Measurements from ENCODE around the gene SIT1. TPM values are rescaled to one million over a fixed set of nuclear protein-coding genes. Genes with fewer than 3 reads are reported as not detected.
A peak's percentile ranks its signal among the peaks of the same experiment; 100 is the strongest.

Gene SIT1
- polyA plus RNA-seq, 1 donor: 0.78 TPM

- no peaks in the 10 kb centered on the region for H3K4me1 ChIP-seq (ENCODE audit: control insufficient read depth, insufficient read depth, low read length)
- no peaks in the 10 kb centered on the region for H3K27me3 ChIP-seq (ENCODE audit: control insufficient read depth, insufficient read depth, low read length)
- no peak overlapping the region for H3K27ac ChIP-seq (ENCODE audit: low read length)
- WGBS (ENCODE audit: insufficient coverage, low lambda C conversion rate): no CpG with 5 or more reads among the region's 10 CpGs
- H3K9me3 ChIP-seq (ENCODE audit: control insufficient read depth, low read depth, low read length): peaks cover 6% of the 10 kb centered on the region
- peaks cover 38% of the 10 kb centered on the region for H3K36me3 ChIP-seq (ENCODE audit: control insufficient read depth, insufficient read depth, low read length)
- no peak for DNase-seq
- H3K4me3 ChIP-seq (ENCODE audit: low read length): no peak overlapping the region
Observed at GRCh38 chr9:35682520-35683315, 32.0 kb upstream of the SIT1 start.

- peaks cover 38% of the 10 kb centered on the region for H3K36me3 ChIP-seq (ENCODE audit: control insufficient read depth, insufficient read depth, low read length)
- no peak for DNase-seq
- H3K9me3 ChIP-seq (ENCODE audit: control insufficient read depth, low read depth, low read length): peaks cover 6% of the 10 kb centered on the region
- no peaks in the 10 kb centered on the region for H3K27me3 ChIP-seq (ENCODE audit: control insufficient read depth, insufficient read depth, low read length)
- H3K4me1 ChIP-seq (ENCODE audit: control insufficient read depth, insufficient read depth, low read length): no peaks in the 10 kb centered on the region
- no peak overlapping the region for H3K27ac ChIP-seq (ENCODE audit: low read length)
- no CpG with 5 or more reads among the region's 6 CpGs for WGBS (ENCODE audit: insufficient coverage, low lambda C conversion rate)
- no peak overlapping the region for H3K4me3 ChIP-seq (ENCODE audit: low read length)
Observed at GRCh38 chr9:35682051-35682450, 31.3 kb upstream of the SIT1 start.

DNA sequence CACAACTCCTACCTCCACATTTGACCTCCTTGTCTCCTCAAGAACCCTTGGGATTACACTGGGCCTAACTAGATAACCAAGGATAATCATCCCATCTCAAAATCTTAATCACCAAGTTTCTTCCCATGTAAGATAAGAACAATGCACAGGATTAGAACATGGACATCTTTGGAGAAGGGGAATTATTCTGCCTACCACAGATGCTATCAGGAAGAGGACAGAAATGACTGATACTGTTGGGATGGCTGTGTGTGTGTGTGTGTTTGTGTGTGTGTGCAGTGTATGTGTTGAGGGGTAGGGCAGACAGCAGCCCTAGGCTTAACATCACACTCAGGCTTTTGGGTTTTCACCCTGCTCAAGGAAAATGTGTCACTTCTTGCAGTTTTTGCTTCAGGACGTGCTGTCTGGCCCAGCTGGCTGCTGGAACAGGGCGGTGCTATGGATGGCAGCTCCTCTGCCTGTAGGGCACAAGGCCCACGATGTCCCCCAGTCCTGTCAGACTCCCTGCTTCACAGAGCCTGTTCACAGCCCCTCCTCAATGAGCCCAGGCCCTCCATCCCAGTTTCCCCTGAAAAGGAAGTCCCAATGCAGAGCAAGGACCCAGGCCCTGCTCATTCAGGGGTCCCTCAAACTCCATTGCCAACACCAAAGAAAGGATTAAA, 30.7 kb upstream of the SIT1 start:
- peaks cover under 1% of the 10 kb centered on the region for H3K4me1 ChIP-seq (ENCODE audit: control insufficient read depth, insufficient read depth, low read length)
- H3K27ac ChIP-seq (ENCODE audit: low read length): no peak overlapping the region
- H3K9me3 ChIP-seq (ENCODE audit: control insufficient read depth, low read depth, low read length): peaks cover 6% of the 10 kb centered on the region
- no CpG with 5 or more reads among the region's 3 CpGs for WGBS (ENCODE audit: insufficient coverage, low lambda C conversion rate)
- H3K4me3 ChIP-seq (ENCODE audit: low read length): no peak overlapping the region
- peaks cover 35% of the 10 kb centered on the region for H3K36me3 ChIP-seq (ENCODE audit: control insufficient read depth, insufficient read depth, low read length)
- H3K27me3 ChIP-seq (ENCODE audit: control insufficient read depth, insufficient read depth, low read length): peaks cover under 1% of the 10 kb centered on the region
- no peak for DNase-seq

GRCh38 chr9:35680331-35681105, 29.8 kb upstream of the SIT1 start:
- H3K27ac ChIP-seq (ENCODE audit: low read length): no peak overlapping the region
- WGBS (ENCODE audit: insufficient coverage, low lambda C conversion rate): no CpG with 5 or more reads among the region's 15 CpGs
- no peak overlapping the region for H3K4me3 ChIP-seq (ENCODE audit: low read length)
- H3K9me3 ChIP-seq (ENCODE audit: control insufficient read depth, low read depth, low read length): peaks cover 4% of the 10 kb centered on the region
- H3K27me3 ChIP-seq (ENCODE audit: control insufficient read depth, insufficient read depth, low read length): peaks cover 7% of the 10 kb centered on the region
- peaks cover 9% of the 10 kb centered on the region for H3K4me1 ChIP-seq (ENCODE audit: control insufficient read depth, insufficient read depth, low read length)
- peaks cover 32% of the 10 kb centered on the region for H3K36me3 ChIP-seq (ENCODE audit: control insufficient read depth, insufficient read depth, low read length)
- no peak for DNase-seq

DNA sequence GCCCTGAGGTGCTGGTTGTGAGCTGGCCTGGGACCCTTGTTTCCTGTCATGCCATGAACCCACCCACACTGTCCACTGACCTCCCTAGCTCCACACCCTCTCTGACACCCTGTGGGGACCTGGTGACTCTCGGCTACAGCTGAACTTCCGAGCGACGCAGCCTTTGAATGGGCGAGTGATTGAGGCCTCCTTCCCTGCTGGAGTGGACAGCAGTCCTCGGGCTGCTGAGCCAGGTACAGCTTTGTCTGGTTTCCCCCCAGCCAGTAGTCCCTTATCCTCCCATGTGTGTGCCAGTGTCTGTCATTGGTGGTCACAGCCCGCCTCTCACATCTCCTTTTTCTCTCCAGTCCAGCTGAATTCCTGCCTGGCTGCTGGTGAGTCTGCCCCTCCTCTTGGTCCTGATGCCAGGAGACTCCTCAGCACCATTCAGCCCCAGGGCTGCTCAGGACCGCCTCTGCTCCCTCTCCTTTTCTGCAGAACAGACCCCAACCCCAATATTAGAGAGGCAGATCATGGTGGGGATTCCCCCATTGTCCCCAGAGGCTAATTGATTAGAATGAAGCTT, 29.1 kb upstream of the SIT1 start:
- 67% methylated on average over 1 of the region's 8 CpGs for WGBS (ENCODE audit: insufficient coverage, low lambda C conversion rate)
- H3K27ac ChIP-seq (ENCODE audit: low read length): no peak overlapping the region
- peaks cover 7% of the 10 kb centered on the region for H3K27me3 ChIP-seq (ENCODE audit: control insufficient read depth, insufficient read depth, low read length)
- H3K9me3 ChIP-seq (ENCODE audit: control insufficient read depth, low read depth, low read length): no peaks in the 10 kb centered on the region
- peaks cover 26% of the 10 kb centered on the region for H3K36me3 ChIP-seq (ENCODE audit: control insufficient read depth, insufficient read depth, low read length)
- no peak for DNase-seq
- H3K4me3 ChIP-seq (ENCODE audit: low read length): no peak overlapping the region
- peaks cover 13% of the 10 kb centered on the region for H3K4me1 ChIP-seq (ENCODE audit: control insufficient read depth, insufficient read depth, low read length)

- peaks cover 19% of the 10 kb centered on the region for H3K36me3 ChIP-seq (ENCODE audit: control insufficient read depth, insufficient read depth, low read length)
- H3K4me1 ChIP-seq (ENCODE audit: control insufficient read depth, insufficient read depth, low read length): peaks cover 13% of the 10 kb centered on the region
- no peaks in the 10 kb centered on the region for H3K9me3 ChIP-seq (ENCODE audit: control insufficient read depth, low read depth, low read length)
- no peak for DNase-seq
- 100% methylated on average over 2 of the region's 5 CpGs for WGBS (ENCODE audit: insufficient coverage, low lambda C conversion rate)
- no peak overlapping the region for H3K27ac ChIP-seq (ENCODE audit: low read length)
- no peak overlapping the region for H3K4me3 ChIP-seq (ENCODE audit: low read length)
- H3K27me3 ChIP-seq (ENCODE audit: control insufficient read depth, insufficient read depth, low read length): peaks cover 7% of the 10 kb centered on the region
Observed at GRCh38 chr9:35679091-35679490, 28.4 kb upstream of the SIT1 start.

DNA sequence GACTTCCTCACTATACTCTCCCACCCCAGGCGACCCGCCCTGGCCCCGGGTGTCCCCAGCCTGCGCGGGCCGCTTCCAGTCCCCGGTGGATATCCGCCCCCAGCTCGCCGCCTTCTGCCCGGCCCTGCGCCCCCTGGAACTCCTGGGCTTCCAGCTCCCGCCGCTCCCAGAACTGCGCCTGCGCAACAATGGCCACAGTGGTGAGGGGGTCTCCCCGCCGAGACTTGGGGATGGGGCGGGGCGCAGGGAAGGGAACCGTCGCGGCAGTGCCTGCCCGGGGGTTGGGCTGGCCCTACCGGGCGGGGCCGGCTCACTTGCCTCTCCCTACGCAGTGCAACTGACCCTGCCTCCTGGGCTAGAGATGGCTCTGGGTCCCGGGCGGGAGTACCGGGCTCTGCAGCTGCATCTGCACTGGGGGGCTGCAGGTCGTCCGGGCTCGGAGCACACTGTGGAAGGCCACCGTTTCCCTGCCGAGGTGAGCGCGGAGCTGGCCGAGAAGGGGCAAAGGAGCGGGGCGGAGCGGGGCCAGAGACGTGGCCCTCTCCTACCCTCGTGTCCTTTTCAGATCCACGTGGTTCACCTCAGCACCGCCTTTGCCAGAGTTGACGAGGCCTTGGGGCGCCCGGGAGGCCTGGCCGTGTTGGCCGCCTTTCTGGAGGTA, 25.1 kb upstream of the SIT1 start:
- H3K27ac ChIP-seq (ENCODE audit: low read length): no peak overlapping the region
- H3K4me3 ChIP-seq (ENCODE audit: low read length): peak overlapping the region; percentile 55
- H3K27me3 ChIP-seq (ENCODE audit: control insufficient read depth, insufficient read depth, low read length): peaks cover 7% of the 10 kb centered on the region
- no CpG with 5 or more reads among the region's 51 CpGs for WGBS (ENCODE audit: insufficient coverage, low lambda C conversion rate)
- no peaks in the 10 kb centered on the region for H3K9me3 ChIP-seq (ENCODE audit: control insufficient read depth, low read depth, low read length)
- no peaks in the 10 kb centered on the region for H3K36me3 ChIP-seq (ENCODE audit: control insufficient read depth, insufficient read depth, low read length)
- peaks cover 13% of the 10 kb centered on the region for H3K4me1 ChIP-seq (ENCODE audit: control insufficient read depth, insufficient read depth, low read length)
- DNase-seq: peak; percentile 47 to 50

DNA sequence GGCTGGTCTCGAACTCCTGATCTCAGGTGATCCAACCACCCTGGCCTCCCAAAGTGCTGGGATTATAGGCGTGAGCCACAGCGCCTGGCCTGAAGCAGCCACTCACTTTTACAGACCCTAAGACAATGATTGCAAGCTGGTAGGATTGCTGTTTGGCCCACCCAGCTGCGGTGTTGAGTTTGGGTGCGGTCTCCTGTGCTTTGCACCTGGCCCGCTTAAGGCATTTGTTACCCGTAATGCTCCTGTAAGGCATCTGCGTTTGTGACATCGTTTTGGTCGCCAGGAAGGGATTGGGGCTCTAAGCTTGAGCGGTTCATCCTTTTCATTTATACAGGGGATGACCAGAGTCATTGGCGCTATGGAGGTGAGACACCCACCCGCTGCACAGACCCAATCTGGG, 24.5 kb upstream of the SIT1 start:
- DNase-seq: peak in 1 of 2 donors; percentile 21
- H3K27ac ChIP-seq (ENCODE audit: low read length): no peak overlapping the region

DNA sequence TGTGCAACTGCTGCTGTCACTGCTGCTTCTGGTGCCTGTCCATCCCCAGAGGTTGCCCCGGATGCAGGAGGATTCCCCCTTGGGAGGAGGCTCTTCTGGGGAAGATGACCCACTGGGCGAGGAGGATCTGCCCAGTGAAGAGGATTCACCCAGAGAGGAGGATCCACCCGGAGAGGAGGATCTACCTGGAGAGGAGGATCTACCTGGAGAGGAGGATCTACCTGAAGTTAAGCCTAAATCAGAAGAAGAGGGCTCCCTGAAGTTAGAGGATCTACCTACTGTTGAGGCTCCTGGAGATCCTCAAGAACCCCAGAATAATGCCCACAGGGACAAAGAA, 23.3 kb upstream of the SIT1 start:
- no peak for DNase-seq
- no CpG with 5 or more reads among the region's 3 CpGs for WGBS (ENCODE audit: insufficient coverage, low lambda C conversion rate)
- Histone ChIP-seq H3K9me3 (ENCODE audit: control insufficient read depth, low read depth, low read length) (no peaks in the 10 kb centered on the region), H3K27ac (ENCODE audit: low read length) (no peak overlapping the region), H3K4me1 (ENCODE audit: control insufficient read depth, insufficient read depth, low read length) (peaks cover 23% of the 10 kb centered on the region), H3K36me3 (ENCODE audit: control insufficient read depth, insufficient read depth, low read length) (no peaks in the 10 kb centered on the region), H3K4me3 (ENCODE audit: low read length) (no peak overlapping the region), H3K27me3 (ENCODE audit: control insufficient read depth, insufficient read depth, low read length) (peaks cover 7% of the 10 kb centered on the region)

More for the DNA sequence above, 24.5 kb upstream of the SIT1 start:
- Histone ChIP-seq H3K27me3 (ENCODE audit: control insufficient read depth, insufficient read depth, low read length) (peaks cover 7% of the 10 kb centered on the region), H3K36me3 (ENCODE audit: control insufficient read depth, insufficient read depth, low read length) (no peaks in the 10 kb centered on the region), H3K9me3 (ENCODE audit: control insufficient read depth, low read depth, low read length) (no peaks in the 10 kb centered on the region), H3K4me3 (ENCODE audit: low read length) (peak overlapping the region; percentile 55), H3K4me1 (ENCODE audit: control insufficient read depth, insufficient read depth, low read length) (peaks cover 13% of the 10 kb centered on the region)
- no CpG with 5 or more reads among the region's 13 CpGs for WGBS (ENCODE audit: insufficient coverage, low lambda C conversion rate)

Data from large intestine (tissue), 3 donors.